Measurements from ENCODE around the gene APLP1.

APLP1 gene

GRCh38 chr19:35911173-35911572, 42.8 kb downstream of the APLP1 start:
- no peaks in the 10 kb centered on the region for H3K9me3 ChIP-seq (ENCODE audit: low read depth, low read length)
- TF ChIP-seq FOXP2 (optimal IDR thresholded peaks at IDR 0.05; ENCODE audit: control extremely low read depth, extremely low read length, insufficient read depth): no peak
- TF ChIP-seq EZH2 (IDR thresholded peaks at IDR 0.05): no peak
- no peak overlapping the region for H3K9ac ChIP-seq (ENCODE audit: insufficient read length)
- DNase-seq (ENCODE audit: low read depth, low spot score): no peak
- no peak overlapping the region for H3K27ac ChIP-seq
- H3K36me3 ChIP-seq (ENCODE audit: insufficient read depth, low read length): no peaks in the 10 kb centered on the region
- H3K4me3 ChIP-seq: no peak overlapping the region

- TF ChIP-seq EZH2 (IDR thresholded peaks at IDR 0.05): no peak
- no peak for TF ChIP-seq POLR2AphosphoS5 (IDR thresholded peaks at IDR 0.05; ENCODE audit: borderline replicate concordance, low read depth, low read length)
- no peak for TF ChIP-seq FOXP2 (optimal IDR thresholded peaks at IDR 0.05; ENCODE audit: control extremely low read depth, extremely low read length, insufficient read depth)
- Histone ChIP-seq H3K9ac (ENCODE audit: insufficient read length) (no peak overlapping the region), H3K27ac (no peak overlapping the region), H3K36me3 (ENCODE audit: insufficient read depth, low read length) (no peaks in the 10 kb centered on the region), H3K4me3 (no peak overlapping the region), H3K9me3 (ENCODE audit: low read depth, low read length) (no peaks in the 10 kb centered on the region)
- DNase-seq (ENCODE audit: low read depth, low spot score): no peak
Observed at GRCh38 chr19:35911790-35912189, 43.4 kb downstream of the APLP1 start.

GRCh38 chr19:35913589-35913988, 45.2 kb downstream of the APLP1 start:
- H3K36me3 ChIP-seq (ENCODE audit: insufficient read depth, low read length): no peaks in the 10 kb centered on the region
- H3K4me3 ChIP-seq: no peak overlapping the region
- no peak for DNase-seq (ENCODE audit: low read depth, low spot score)
- H3K9me3 ChIP-seq (ENCODE audit: low read depth, low read length): no peaks in the 10 kb centered on the region
- TF ChIP-seq POLR2AphosphoS5 (IDR thresholded peaks at IDR 0.05; ENCODE audit: borderline replicate concordance, low read depth, low read length): no peak
- TF ChIP-seq FOXP2 (optimal IDR thresholded peaks at IDR 0.05; ENCODE audit: control extremely low read depth, extremely low read length, insufficient read depth): no peak
- no peak for TF ChIP-seq EZH2 (IDR thresholded peaks at IDR 0.05)
- no peak overlapping the region for H3K9ac ChIP-seq (ENCODE audit: insufficient read length)
- no peak overlapping the region for H3K27ac ChIP-seq

GRCh38 chr19:35915443-35915842, 47.1 kb downstream of the APLP1 start:
- Histone ChIP-seq H3K36me3 (ENCODE audit: insufficient read depth, low read length) (no peaks in the 10 kb centered on the region), H3K9ac (ENCODE audit: insufficient read length) (no peak overlapping the region), H3K9me3 (ENCODE audit: low read depth, low read length) (no peaks in the 10 kb centered on the region), H3K4me3 (no peak overlapping the region), H3K27ac (no peak overlapping the region)
- TF ChIP-seq FOXP2 (optimal IDR thresholded peaks at IDR 0.05; ENCODE audit: control extremely low read depth, extremely low read length, insufficient read depth): no peak
- TF ChIP-seq POLR2AphosphoS5 (IDR thresholded peaks at IDR 0.05; ENCODE audit: borderline replicate concordance, low read depth, low read length): no peak
- TF ChIP-seq EZH2 (IDR thresholded peaks at IDR 0.05): no peak
- no peak for DNase-seq (ENCODE audit: low read depth, low spot score)

GRCh38 chr19:35919306-35919705, 50.9 kb downstream of the APLP1 start:
- no peak for DNase-seq (ENCODE audit: low read depth, low spot score)
- H3K27ac ChIP-seq: no peak overlapping the region
- no peak overlapping the region for H3K4me3 ChIP-seq
- H3K9ac ChIP-seq (ENCODE audit: insufficient read length): no peak overlapping the region
- no peaks in the 10 kb centered on the region for H3K9me3 ChIP-seq (ENCODE audit: low read depth, low read length)
- no peaks in the 10 kb centered on the region for H3K36me3 ChIP-seq (ENCODE audit: insufficient read depth, low read length)
- TF ChIP-seq POLR2AphosphoS5 (IDR thresholded peaks at IDR 0.05; ENCODE audit: borderline replicate concordance, low read depth, low read length) (no peak), EZH2 (IDR thresholded peaks at IDR 0.05) (no peak), FOXP2 (optimal IDR thresholded peaks at IDR 0.05; ENCODE audit: control extremely low read depth, extremely low read length, insufficient read depth) (no peak)

GRCh38 chr19:35921012-35921411, 52.6 kb downstream of the APLP1 start:
- H3K36me3 ChIP-seq (ENCODE audit: insufficient read depth, low read length): no peaks in the 10 kb centered on the region
- no peak overlapping the region for H3K27ac ChIP-seq
- no peak overlapping the region for H3K4me3 ChIP-seq
- no peaks in the 10 kb centered on the region for H3K9me3 ChIP-seq (ENCODE audit: low read depth, low read length)
- DNase-seq (ENCODE audit: low read depth, low spot score): no peak
- TF ChIP-seq POLR2AphosphoS5 (IDR thresholded peaks at IDR 0.05; ENCODE audit: borderline replicate concordance, low read depth, low read length) (no peak), FOXP2 (optimal IDR thresholded peaks at IDR 0.05; ENCODE audit: control extremely low read depth, extremely low read length, insufficient read depth) (no peak), EZH2 (IDR thresholded peaks at IDR 0.05) (no peak)
- no peak overlapping the region for H3K9ac ChIP-seq (ENCODE audit: insufficient read length)

- Histone ChIP-seq H3K27ac (no peak overlapping the region), H3K4me3 (no peak overlapping the region), H3K36me3 (ENCODE audit: insufficient read depth, low read length) (no peaks in the 10 kb centered on the region), H3K9me3 (ENCODE audit: low read depth, low read length) (no peaks in the 10 kb centered on the region), H3K9ac (ENCODE audit: insufficient read length) (no peak overlapping the region)
- TF ChIP-seq FOXP2 (optimal IDR thresholded peaks at IDR 0.05; ENCODE audit: control extremely low read depth, extremely low read length, insufficient read depth) (no peak), EZH2 (IDR thresholded peaks at IDR 0.05) (no peak), POLR2AphosphoS5 (IDR thresholded peaks at IDR 0.05; ENCODE audit: borderline replicate concordance, low read depth, low read length) (no peak)
- DNase-seq (ENCODE audit: low read depth, low spot score): no peak
Observed at GRCh38 chr19:35925501-35925900, 57.1 kb downstream of the APLP1 start.

GRCh38 chr19:35928507-35928906, 60.1 kb downstream of the APLP1 start:
- no peaks in the 10 kb centered on the region for H3K9me3 ChIP-seq (ENCODE audit: low read depth, low read length)
- no peak overlapping the region for H3K9ac ChIP-seq (ENCODE audit: insufficient read length)
- DNase-seq (ENCODE audit: low read depth, low spot score): no peak
- no peak overlapping the region for H3K4me3 ChIP-seq
- H3K36me3 ChIP-seq (ENCODE audit: insufficient read depth, low read length): no peaks in the 10 kb centered on the region
- no peak overlapping the region for H3K27ac ChIP-seq
- no peak for TF ChIP-seq FOXP2 (optimal IDR thresholded peaks at IDR 0.05; ENCODE audit: control extremely low read depth, extremely low read length, insufficient read depth)
- TF ChIP-seq EZH2 (IDR thresholded peaks at IDR 0.05): no peak
- no peak for TF ChIP-seq POLR2AphosphoS5 (IDR thresholded peaks at IDR 0.05; ENCODE audit: borderline replicate concordance, low read depth, low read length)

Measured in SK-N-MC (cell line).